ENCODE data around the gene SOWAHB. TPM values are rescaled to one million over a fixed set of nuclear protein-coding genes. Genes with fewer than 3 reads are reported as not detected.
A peak's percentile ranks its signal among the peaks of the same experiment; 100 is the strongest.

The SOWAHB gene
- total and polyA plus RNA-seq, 4 donors = 2.5 to 30.5 (median 10.1) TPM

DNA sequence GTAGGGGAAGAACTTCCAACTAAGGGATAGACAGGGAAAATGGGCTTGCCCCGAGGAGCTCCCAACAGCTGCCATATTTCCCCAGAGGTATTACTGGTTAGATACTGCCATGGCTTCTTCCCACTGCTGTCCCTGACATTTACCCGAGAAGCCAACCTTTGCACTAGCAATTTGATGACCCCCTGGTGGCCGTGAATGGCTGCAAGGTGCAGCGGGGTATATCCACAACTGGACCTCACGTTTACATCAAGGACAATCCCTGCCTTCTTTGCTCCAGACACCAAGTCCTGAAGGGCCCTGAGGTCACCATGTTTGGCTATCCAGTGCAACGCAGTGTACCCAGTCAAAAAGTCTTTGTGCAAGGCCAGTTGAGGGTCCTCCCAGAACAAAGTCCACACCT, 2.3 kb downstream of the SOWAHB start (continued):
- TF ChIP-seq, protein P1, sequence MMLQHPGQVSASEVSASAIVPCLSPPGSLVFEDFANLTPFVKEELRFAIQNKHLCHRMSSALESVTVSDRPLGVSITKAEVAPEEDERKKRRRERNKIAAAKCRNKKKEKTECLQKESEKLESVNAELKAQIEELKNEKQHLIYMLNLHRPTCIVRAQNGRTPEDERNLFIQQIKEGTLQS (IDR thresholded peaks at IDR 0.05) = no peak

GRCh38 chr4:76894537-76895255, 3.2 kb downstream of the SOWAHB start:
- Histone ChIP-seq H3K9me3 (ENCODE audit: control insufficient read depth in 4 of 4, low read length in 3 of 4) (no peaks in the 10 kb centered on the region), H3K4me1 (ENCODE audit: control insufficient read depth in 4 of 4, insufficient read depth in 4 of 4, low read length in 3 of 4) (peaks cover 9 to 40% (median 29%) of the 10 kb centered on the region in 4 donors), H3K4me3 (ENCODE audit: low read depth in 1 of 3, low read length in 3 of 3) (peak overlapping the region in 1 of 3 donors; percentile 6), H3K36me3 (ENCODE audit: control insufficient read depth in 4 of 4, insufficient read depth in 3 of 4, low read depth in 1 of 4, low read length in 3 of 4) (no peaks in the 10 kb centered on the region), H3K9ac (ENCODE audit: low read depth in 1 of 2, low read length in 2 of 2) (no peak overlapping the region), H3K27me3 (ENCODE audit: control insufficient read depth in 4 of 4, insufficient read depth in 4 of 4, low read length in 3 of 4) (no peaks in the 10 kb centered on the region), H3K27ac (ENCODE audit: low read depth in 1 of 2, low read length in 2 of 2) (no peak overlapping the region)
- no peak for DNase-seq (ENCODE audit: low spot score)
- 80% methylated on average over 6 of the region's 6 CpGs for WGBS
- TF ChIP-seq, protein P2, sequence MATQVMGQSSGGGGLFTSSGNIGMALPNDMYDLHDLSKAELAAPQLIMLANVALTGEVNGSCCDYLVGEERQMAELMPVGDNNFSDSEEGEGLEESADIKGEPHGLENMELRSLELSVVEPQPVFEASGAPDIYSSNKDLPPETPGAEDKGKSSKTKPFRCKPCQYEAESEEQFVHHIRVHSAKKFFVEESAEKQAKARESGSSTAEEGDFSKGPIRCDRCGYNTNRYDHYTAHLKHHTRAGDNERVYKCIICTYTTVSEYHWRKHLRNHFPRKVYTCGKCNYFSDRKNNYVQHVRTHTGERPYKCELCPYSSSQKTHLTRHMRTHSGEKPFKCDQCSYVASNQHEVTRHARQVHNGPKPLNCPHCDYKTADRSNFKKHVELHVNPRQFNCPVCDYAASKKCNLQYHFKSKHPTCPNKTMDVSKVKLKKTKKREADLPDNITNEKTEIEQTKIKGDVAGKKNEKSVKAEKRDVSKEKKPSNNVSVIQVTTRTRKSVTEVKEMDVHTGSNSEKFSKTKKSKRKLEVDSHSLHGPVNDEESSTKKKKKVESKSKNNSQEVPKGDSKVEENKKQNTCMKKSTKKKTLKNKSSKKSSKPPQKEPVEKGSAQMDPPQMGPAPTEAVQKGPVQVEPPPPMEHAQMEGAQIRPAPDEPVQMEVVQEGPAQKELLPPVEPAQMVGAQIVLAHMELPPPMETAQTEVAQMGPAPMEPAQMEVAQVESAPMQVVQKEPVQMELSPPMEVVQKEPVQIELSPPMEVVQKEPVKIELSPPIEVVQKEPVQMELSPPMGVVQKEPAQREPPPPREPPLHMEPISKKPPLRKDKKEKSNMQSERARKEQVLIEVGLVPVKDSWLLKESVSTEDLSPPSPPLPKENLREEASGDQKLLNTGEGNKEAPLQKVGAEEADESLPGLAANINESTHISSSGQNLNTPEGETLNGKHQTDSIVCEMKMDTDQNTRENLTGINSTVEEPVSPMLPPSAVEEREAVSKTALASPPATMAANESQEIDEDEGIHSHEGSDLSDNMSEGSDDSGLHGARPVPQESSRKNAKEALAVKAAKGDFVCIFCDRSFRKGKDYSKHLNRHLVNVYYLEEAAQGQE (IDR thresholded peaks at IDR 0.05) = no peak
- TF ChIP-seq JUND (IDR thresholded peaks at IDR 0.05) = no peak

DNA sequence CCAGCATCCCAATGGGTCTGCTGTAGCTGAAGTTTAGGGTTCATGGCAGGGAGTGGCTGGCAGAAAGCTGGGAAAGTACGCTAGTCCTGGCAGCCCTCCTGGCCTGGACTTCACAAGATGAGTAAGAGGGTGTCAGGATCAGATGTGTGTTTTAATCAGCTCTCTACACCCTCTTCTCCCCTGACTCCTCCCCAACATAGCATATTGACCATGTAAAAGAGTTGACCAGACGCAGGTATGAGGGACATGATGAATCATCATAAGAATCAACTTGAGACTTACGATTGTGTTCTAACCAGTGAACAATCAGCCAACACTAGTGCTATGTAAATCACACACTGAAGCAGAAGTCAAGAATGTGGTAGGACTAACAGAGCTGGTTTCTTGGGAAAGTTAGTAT, 5.3 kb downstream of the SOWAHB start:
- no peak for DNase-seq (ENCODE audit: low spot score)
- H3K27me3 ChIP-seq (ENCODE audit: control insufficient read depth in 4 of 4, insufficient read depth in 4 of 4, low read length in 3 of 4) = no peaks in the 10 kb centered on the region
- no peak overlapping the region for H3K9ac ChIP-seq (ENCODE audit: low read depth in 1 of 2, low read length in 2 of 2)
- TF ChIP-seq HNF4A (conservative IDR thresholded peaks at IDR 0.05) (no peak), EGR1 (IDR thresholded peaks at IDR 0.05; ENCODE audit: low read depth in 2 of 2) (no peak), JUND (IDR thresholded peaks at IDR 0.05) (no peak), FOXA1 (IDR thresholded peaks at IDR 0.05) (no peak), FOXA2 (IDR thresholded peaks at IDR 0.05) (no peak), SP1 (IDR thresholded peaks at IDR 0.05) (no peak), RAD21 (IDR thresholded peaks at IDR 0.05) (no peak), NR2F2 (IDR thresholded peaks at IDR 0.05) (no peak), MAX (IDR thresholded peaks at IDR 0.05) (no peak), HNF4G (IDR thresholded peaks at IDR 0.05) (no peak), RXRA (IDR thresholded peaks at IDR 0.05) (no peak), GABPA (IDR thresholded peaks at IDR 0.05 in 1 of 2, conservative IDR thresholded peaks at IDR 0.05 in 1 of 2) (no peak), TAF1 (conservative IDR thresholded peaks at IDR 0.05) (no peak), YY1 (IDR thresholded peaks at IDR 0.05) (no peak), ZBTB33 (IDR thresholded peaks at IDR 0.05) (no peak)
- TF ChIP-seq, protein P3, sequence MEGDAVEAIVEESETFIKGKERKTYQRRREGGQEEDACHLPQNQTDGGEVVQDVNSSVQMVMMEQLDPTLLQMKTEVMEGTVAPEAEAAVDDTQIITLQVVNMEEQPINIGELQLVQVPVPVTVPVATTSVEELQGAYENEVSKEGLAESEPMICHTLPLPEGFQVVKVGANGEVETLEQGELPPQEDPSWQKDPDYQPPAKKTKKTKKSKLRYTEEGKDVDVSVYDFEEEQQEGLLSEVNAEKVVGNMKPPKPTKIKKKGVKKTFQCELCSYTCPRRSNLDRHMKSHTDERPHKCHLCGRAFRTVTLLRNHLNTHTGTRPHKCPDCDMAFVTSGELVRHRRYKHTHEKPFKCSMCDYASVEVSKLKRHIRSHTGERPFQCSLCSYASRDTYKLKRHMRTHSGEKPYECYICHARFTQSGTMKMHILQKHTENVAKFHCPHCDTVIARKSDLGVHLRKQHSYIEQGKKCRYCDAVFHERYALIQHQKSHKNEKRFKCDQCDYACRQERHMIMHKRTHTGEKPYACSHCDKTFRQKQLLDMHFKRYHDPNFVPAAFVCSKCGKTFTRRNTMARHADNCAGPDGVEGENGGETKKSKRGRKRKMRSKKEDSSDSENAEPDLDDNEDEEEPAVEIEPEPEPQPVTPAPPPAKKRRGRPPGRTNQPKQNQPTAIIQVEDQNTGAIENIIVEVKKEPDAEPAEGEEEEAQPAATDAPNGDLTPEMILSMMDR (IDR thresholded peaks at IDR 0.05; ENCODE audit: low read depth, low read length, missing input control) = no peak
- TF ChIP-seq, protein P2 (IDR thresholded peaks at IDR 0.05) = no peak
- TF ChIP-seq, protein P1 (IDR thresholded peaks at IDR 0.05) = no peak
- H3K4me3 ChIP-seq (ENCODE audit: low read depth in 1 of 3, low read length in 3 of 3) = no peak overlapping the region
- H3K4me1 ChIP-seq (ENCODE audit: control insufficient read depth in 4 of 4, insufficient read depth in 4 of 4, low read length in 3 of 4) = peaks cover 9 to 31% (median 21%) of the 10 kb centered on the region in 4 donors
- H3K27ac ChIP-seq (ENCODE audit: low read depth in 1 of 2, low read length in 2 of 2) = no peak overlapping the region
- H3K9me3 ChIP-seq (ENCODE audit: control insufficient read depth in 4 of 4, low read length in 3 of 4) = no peaks in the 10 kb centered on the region
- no peaks in the 10 kb centered on the region for H3K36me3 ChIP-seq (ENCODE audit: control insufficient read depth in 4 of 4, insufficient read depth in 3 of 4, low read depth in 1 of 4, low read length in 3 of 4)
- 75% methylated on average over 3 of the region's 3 CpGs for WGBS
